NCI-H774 (cell line): ENCODE results near the gene BANP.
"Not testable (repeated sequence)": the region's sequence is repeated elsewhere in the genome, so short reads cannot be mapped to it uniquely, and the experiment has no call there.

Experiments used
- DNase-seq: peaks from one replicate; lab custom pipeline; 2025; lab: John Stamatoyannopoulos, UW

The BANP gene

DNA sequence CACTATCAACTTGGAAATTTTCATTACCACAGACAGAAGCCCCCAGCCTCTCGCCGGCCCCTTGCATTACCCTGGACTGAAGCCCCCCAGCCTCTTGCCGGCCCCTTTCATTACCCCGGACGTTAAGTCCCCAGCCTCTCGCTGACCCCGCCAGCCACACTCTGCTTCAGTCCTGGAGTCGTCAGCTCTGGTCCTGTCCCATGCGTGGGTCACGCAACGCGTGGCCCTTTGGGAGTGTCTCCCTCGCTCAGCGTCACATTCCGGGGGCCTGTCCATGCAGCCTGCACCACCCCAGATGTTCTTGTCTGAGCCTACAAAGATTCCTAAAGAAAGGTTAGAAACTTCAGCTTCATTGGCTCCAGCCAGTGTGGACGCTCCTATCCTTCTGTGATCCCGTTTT, 153.1 kb downstream of the BANP start:
- DNase-seq: not testable (repeated sequence)

DNA sequence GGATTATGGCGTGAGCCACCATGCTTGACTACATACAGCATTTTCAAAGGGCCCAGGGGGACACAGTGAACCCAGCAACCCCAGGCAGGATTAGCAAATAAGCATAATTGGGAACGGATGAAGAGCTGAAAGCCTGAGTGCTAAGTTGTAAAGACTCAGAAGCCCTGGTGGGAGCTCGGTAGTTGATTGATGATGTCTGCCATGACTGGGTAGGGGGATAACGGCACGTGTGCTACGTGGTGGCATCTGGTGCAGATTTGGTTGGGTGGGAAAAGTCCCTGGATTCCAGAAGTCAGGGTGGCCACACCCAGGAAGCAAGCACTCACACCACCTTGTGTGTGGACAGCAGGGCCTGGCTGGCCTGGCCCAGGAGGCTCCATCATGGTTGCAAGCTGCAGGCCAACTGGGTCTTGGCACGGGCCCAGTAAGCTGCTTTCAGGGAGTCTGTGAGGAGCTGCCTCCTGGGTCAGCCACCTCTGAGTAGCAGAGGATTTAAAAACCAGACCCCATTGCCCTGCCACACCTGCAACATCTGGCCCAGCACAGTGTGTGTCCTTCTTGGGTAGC, 154.4 kb downstream of the BANP start:
- not testable (repeated sequence) for DNase-seq

DNA sequence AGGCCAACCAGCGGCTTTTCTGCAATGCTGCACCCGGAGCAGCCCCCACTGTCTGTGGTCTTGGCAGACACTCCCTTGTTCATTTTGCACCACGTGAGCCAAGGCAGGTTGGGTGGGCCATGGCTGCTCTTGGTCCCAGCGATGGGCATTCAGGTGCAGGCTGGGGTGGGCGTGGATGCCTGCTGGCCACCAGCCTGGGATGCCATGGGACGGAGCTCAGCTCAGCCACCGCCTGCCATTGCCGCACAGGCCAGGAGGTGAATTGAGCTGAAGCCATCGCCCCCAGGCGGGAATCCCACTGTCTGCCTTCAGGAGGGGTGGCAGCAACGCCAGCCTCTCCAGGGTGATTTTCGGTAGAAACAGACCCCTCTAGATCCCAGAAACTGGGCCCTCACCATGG, 155.3 kb downstream of the BANP start:
- not testable (repeated sequence) for DNase-seq

DNA sequence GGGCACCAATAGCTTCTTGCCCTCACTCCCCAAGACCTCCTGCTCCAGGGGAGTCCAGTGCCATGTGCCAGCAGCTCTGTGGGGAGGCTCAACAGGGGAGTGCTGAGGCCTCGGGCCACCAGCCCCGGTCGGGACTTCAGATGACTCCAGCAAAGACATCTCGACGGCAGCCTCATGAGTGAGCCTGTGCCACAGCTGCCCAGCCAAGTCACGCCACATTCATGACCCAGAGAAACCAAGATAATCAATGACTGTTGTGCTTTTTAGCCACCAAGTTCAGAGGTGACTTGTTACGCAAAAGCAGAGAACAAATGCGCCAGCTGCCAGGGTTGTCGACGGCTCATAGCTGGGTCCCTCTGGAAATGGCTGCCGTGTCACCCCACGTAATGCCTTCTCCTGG, 157.5 kb downstream of the BANP start:
- DNase-seq: no peak

DNA sequence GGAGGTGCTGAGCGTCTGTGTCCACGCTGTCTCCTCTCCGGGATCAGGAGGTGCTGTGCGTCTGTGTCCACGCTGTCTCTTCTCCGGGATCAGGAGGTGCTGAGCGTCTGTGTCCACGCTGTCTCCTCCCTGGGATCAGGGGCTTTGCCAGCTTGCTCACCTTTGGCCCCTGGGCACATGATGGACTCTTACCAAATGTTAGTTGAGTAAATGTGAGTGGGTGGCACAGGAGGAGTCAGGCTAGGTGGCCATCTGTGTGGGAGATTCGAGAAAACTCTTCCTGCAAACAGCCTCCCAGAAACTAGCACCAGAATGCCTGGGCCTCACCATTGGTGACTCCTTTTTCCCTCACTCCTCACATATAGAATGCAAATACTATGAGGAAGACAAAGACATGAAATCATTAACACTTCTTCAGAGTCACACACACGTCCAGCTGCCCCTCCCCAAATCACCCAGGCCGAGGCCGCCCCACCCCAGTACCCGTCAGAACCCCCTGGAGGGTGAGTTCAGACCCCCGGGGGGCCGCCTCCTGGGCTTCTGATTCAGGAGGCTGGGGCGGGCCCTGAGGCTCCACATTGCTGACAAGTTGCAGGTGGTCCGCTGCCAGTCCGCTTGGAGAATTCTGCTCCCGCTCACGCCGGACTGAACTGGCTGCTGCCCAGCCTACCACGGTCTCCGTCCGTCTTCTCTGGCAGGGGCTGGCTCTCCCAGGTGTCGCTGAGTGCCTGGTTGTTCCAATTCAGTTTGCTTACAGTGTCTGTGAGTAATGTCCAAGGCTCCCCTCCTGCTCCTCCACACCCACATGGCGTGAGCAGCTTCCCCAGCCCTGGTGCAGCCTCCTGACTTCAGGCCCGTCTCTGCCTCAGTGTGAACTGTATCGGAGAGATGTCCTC, 158.7 kb downstream of the BANP start:
- DNase-seq: not testable (repeated sequence)

DNA sequence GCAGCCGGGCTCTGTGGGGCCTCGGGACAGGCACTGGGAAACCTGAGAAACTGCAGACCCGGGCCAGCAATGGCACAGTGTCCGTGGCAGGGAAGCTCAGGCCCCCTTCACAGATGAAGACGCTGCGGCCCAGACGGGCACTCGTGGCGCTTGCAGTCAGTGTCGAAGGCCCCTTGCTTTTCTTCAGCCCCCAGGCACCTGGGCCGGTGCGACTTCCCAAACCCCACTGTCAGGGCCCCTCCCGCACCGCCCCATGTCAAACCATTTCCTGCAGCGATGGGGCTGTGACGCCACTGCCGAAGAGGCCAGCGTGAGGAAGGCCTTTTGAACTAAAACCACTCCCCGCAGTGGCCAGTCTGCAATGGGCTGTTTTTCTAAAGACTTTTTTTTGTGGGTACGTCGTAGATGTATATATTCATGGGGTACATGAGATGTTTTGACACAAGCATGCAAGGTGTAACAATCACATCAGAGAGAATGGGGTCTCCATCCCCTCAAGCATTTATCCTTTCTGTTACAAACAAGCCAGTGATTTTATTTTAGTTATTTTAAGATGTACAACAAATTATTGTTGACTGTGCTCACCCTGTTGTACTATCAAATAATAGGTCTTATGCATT, 159.8 kb downstream of the BANP start:
- not testable (repeated sequence) for DNase-seq

DNA sequence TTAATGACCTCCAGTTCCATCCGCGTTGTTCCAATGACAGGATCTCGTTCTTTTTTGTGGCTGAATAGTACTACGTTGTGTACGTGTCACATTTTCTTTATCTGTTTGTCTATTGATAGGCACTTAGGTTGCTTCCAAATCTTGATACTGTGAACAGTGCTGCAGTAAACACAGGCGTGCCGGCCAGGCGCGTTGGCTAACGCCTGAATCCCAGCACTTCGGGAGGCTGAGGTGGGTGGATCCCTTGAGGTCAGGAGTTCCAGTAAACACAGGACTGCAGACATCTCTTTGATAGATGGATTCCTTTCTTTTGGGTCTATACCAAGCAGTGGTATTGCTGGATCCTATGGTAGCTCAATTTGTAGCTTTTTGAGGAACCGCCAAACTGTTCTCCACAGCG, 160.7 kb downstream of the BANP start:
- DNase-seq: not testable (repeated sequence)

DNA sequence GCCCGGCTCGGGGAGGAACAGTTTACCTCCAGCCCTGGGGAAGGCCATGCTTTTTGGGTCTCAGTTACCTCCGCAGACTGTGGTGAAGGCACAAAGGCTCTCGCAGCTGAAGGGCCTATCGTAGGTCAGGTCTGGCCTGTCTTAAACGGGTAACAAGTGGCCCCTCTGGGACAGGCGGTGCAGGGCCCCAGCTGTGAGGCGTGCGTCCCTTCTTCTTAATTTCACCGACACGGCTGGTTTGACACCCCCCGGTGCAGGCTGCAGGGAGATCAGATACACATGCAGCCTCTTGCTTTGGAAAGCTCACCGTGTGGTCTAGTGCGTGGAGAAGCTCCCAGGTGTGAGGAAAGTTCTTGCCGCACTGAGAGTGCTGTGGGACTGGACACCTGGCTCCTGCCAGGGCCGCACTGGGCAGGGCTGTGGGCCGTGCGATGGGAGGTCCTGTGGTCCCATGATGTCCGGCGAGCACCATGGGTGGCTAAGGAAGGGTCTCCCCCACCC, 162.4 kb downstream of the BANP start:
- DNase-seq: no peak

DNA sequence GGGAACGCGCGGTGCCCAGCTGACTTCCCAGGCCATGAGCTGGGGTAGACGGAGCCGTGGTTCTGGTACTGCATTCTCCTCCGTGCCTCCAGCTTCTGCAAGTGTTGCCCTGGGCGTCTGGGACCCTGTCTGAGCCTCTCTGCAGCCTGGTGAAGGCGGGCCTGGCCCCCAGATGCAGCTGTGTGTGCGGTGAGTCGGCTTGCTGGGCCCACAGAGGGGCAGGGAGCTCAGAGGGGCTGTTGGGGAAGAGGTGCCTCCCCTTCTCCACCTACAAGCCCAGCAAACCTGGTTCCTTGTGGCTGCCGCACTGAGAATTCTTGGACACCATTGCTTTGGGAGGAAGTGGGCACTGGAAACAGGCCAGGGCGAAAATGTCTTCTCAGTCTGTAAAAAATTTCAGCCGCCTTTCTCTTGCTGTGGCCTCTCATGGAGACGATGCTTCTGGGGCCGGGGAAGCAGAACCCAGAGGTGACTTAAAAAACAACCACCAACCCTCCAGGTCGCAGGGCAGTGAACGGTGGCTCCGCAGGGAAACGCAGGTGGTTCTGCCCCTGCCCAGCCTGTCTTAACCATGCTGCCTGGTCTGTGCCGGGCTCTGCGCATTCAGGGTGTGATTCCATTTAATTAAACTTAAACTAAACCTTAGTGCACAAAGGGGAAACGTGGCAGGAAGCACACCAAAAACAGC, 163.5 kb downstream of the BANP start:
- not testable (repeated sequence) for DNase-seq

DNA sequence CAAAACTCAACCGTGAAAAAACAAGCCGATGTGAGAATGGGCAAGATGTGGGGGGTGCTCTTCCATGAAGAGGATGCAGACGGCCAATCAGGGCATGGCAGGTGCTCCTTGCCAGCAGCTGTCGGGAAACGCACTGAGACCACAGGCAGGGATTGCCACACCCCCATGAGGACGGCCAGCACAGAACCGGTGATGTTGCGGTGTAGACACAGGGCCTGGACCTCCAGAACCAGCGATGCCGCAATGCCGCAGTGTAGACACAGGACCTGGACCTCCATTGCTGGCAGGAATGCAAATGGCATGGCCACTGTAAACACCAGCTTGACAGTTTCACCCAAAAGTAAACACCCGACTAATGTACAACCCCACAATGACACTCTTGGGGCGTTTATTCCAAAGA, 164.9 kb downstream of the BANP start:
- no peak for DNase-seq

DNA sequence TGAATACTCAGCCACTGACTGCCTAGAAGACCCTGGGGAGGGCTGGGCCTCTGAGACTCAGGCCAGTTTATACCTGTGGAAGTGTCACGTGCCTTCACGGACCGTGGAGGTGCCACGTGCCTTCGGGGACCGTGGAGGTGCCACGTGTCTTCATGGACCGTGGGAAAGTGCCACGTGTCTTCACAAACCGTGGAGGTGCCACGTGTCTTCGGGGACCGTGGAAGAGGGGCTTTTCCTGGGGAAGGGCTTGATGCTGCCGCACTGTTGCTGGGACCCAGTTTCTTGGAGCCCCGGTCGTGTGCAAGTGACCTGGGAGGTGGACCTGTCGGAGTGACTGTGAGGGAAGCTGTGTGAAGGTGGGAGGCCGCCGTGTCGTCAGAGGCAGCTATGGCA, 166.2 kb downstream of the BANP start:
- DNase-seq: no peak

DNA sequence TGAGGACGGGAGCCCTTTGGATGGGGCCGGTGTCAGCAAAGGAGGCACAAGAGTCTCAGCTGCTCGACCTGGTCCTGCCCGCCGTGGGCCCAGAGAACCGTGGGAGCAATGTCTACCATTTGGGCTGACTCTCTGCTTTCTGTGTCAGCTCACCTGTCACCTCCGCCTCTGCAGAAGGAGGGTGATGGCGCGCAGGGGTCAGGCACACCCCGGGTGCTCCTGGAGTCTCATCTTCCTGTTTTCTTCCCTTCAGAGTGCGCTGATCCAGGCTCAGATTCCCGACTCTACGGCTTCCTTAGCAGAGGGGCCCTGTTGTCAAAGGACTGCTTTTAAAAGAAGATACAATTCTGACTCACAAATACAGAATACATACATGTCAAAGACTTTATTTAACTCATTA, 167.1 kb downstream of the BANP start:
- DNase-seq: no peak

DNA sequence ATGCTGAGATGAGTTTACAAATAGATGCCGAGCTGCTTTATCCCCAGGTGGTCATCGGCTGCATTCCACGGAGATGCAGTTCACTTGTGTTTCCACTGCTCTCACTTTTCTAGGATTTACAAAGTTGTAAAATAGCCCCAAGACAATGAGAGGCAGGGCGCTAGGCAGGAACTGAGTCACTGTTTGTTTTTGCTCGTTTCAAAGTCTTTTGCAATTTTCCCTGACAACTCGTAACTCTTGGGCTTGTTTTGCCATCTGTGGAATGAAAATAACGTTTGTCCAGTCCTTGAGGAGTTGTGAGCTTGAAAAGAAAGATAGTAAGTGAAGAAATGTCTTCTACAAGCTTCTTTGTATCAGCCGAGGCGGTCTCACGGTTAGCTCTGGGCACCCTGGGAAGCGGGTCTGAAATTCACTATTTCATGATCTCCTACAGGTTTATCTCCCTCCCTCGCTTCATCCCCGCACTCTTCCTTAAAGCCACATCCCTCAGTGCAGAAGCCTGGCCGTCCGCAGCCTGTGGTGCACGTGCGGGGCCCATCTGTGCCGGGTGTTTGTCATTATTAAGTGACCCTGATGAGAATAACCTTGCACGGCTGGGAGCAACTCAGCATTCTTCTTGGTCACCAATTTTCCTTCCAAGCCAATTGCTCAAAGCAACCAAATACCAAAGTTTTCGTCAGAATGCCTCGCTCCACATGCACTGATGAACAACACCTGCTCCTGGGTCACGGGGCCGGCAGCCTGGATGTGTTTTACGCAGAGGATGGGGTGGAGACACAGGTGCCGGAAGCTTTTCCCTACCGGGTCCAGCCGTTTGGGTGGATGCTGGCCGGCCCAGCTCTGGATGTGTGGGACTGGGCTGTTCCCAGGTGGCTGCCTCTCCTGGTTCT, 167.9 kb downstream of the BANP start:
- not testable (repeated sequence) for DNase-seq

DNA sequence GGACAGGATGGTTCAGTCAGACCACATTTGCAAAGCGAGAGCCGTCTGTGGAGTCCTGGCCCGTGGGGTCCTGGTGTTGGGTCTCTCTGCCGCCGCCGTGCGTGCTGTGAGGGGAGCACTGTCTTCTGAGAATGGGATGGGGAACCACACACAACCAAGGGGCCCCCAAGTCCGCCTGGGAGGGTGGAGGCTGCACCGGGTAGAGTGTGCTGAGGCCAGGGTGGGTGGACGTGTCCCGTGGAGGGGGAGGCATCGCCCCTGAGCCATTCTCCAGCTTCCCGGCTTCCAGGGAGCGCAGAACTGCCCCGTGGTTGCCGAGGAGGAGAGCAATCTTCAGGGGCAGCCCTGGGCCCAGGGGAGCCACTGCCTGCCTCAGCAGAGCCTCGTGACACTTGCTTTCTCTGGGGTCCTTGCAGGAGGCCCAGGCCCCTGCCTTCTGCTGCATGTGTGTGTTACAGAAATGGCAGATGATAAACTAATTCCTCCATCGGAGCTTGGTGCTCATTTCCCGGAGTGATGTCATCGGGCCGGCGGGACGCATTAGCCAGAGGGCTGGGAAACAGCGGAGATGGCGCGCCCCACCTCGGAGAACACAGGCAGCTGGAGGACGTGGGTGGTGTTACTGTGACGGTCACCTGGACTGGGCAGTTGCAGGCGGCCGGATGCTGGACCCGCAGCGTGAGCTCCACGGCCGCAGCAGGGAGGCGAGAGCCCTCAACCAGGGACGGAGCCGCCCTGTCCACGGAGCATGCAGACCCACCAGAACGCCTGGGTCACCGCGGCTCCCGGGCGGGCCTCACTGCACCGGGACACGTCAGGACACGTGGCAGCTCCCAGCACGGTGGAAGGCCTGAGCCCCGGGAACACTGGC, 168.9 kb downstream of the BANP start:
- DNase-seq: not testable (repeated sequence)

DNA sequence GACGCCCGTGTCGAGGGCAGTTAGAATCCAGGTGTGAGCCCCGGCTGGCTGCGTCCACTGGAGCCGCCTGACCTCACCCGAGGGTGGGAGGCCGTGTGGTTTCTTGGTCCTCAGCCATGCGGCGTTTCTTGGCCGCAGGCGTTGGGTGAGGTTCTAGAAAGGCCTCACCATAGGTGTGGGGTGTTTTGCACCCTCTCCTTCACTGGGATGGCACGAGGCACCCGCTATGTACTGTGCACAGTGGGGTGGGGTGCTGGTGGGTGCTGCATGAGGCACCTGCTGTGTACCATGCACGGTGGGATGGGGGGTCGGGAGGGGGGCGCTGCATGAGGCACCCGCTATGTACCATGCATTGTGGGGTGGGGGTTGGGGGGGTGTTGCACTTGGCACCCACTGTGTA, 169.6 kb downstream of the BANP start:
- DNase-seq: no peak

DNA sequence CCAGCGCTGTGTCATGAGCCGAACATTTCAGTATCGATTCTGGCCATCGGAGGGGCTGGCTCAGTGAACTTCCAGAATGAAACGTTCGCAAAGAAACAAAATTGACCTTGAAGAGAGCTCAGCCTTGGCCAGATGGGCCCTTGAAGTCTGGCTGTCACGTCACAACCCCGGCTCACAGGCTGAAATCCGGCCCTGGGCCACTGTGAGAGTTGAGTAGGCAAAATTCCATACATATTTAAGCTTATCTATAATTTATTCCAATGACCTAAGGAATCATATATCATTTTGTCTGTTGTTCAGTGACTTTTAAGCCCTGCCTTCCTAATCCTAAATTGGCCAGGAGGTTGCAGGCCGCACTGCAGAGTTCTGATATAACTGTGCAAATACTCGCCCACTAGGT, 170.2 kb downstream of the BANP start:
- DNase-seq: not testable (repeated sequence)

DNA sequence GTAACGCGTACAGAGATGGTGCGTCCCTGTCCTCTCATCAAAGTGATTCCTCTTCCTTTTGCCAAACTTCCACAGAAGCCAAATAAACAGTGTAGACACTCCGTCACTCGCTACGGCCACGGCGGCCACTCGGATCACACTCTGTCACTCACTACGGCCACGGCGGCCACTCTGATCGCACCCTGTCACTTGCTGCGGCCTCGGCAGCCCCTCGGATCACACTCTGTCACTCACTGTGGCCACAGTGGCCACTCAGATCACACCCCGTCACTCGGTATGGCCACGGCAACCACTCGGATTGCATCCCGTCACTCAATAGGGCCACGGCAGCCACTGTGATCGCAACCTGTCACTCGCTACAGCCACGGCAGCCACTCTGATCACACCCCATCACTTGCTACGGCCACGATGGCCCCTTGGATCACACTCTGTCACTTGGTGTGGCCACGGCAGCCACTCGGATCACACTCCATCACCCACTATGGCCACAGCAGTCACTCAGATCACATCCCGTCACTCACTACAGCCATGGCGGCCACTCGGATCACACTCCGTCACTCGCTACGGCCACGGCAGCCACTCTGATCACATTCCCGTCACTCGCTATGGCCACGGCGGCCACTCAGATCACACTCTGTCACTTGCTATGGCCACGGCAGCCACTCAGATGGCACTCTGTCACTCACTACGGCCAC, 170.8 kb downstream of the BANP start:
- no peak for DNase-seq
